Mucosa of descending colon (tissue), 3 donors: ENCODE results near the gene OR51B4. TPM values are rescaled to one million over a fixed set of nuclear protein-coding genes. Genes with fewer than 3 reads are reported as not detected.
"Not testable (repeated sequence)": the region's sequence is repeated elsewhere in the genome, so short reads cannot be mapped to it uniquely, and the experiment has no call there.

Experiments used
- ATAC-seq: fragments of 200-7000 bp; cut with Tn5 transposase; one replicate; pipeline ENCODE4 v1.9.1; 2020; ENCODE audit warnings: mild to moderate bottlenecking, moderate library complexity
- DNase-seq, 3 donors: peaks; one replicate each; pipeline ENCODE4 v3.0.0-alpha.2; 2020
- H3K36me3 ChIP-seq: fragments of 200-600 bp; one replicate; pipeline ENCODE4 v1.8.0; 2021; ENCODE audit warnings: low read depth, mild to moderate bottlenecking
- H3K4me1 ChIP-seq: fragments of 200-600 bp; one replicate; pipeline ENCODE4 v1.8.0; 2021; ENCODE audit warnings: low read depth, mild to moderate bottlenecking
- H3K4me3 ChIP-seq: fragments of 200-600 bp; one replicate; pipeline ENCODE4 v1.8.0; 2021; ENCODE audit warnings: mild to moderate bottlenecking
- H3K9me3 ChIP-seq: fragments of 200-600 bp; one replicate; pipeline ENCODE4 v1.8.0; 2021; ENCODE audit warnings: mild to moderate bottlenecking
- intact Hi-C, 2 donors: fragments of 100-400 bp; cut with DNase I in 1 of 2; cut with micrococcal nuclease in 1 of 2; formaldehyde crosslinking; loops; one replicate each; pipeline versions ENCODE4 v1.11.0 to v1.11.1; 2022; cut with DNase I, micrococcal nuclease
- total RNA-seq, 3 donors: library from RNA; stranded (reverse); fragmentation: NEBNext Ultra II Directional in 2 of 3; extraction: Animal tissue kit (Norgen Biotek cat#: 25700) in 2 of 3; gene quantifications; one replicate each; pipeline versions ENCODE4 v1.2.1 to v1.2.4, GENCODE V29; 2021 to 2023
- TF ChIP-seq, protein P1 (sequence below): fragments of 200-600 bp; IDR thresholded peaks from one replicate; pipeline ENCODE4 v1.8.0; 2022; ENCODE audit warnings: antibody characterized with exemption, mild to moderate bottlenecking
- donor health status: DM: no; HTN: no; CAD: no; lungs with moderate emphysema.
- donor health status: DM: no; HTN: no; CAD: no.
- donor health status: DM: no; HTN: yes; CAD: no.

The OR51B4 gene
- total RNA-seq, 3 donors from 2014 or later = not detected

DNA sequence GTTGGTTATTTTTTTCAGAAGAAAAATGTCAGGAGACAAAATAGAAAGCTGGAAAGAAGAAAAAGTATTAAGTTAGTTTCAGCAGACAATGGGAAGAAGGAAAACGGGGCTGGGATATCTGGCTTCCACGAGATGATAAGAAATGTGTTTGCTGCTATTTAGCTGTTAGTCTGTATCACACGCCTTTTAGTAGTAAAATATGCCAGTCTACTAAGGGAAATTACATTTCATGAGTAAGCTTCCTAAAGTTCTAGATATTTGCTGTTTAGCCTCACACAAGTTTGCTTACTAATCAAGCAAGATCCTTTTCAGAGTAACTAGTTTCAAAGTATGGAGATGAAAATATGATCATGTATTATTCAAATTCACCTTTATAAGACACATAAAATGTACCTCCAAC lies 1.5 kb downstream of the OR51B4 start:
- Histone ChIP-seq H3K9me3 (no peaks in the 10 kb centered on the region), H3K4me3 (no peak overlapping the region), H3K4me1 (no peaks in the 10 kb centered on the region), H3K36me3 (no peaks in the 10 kb centered on the region)
- ATAC-seq = no peak
- TF ChIP-seq, protein P1, sequence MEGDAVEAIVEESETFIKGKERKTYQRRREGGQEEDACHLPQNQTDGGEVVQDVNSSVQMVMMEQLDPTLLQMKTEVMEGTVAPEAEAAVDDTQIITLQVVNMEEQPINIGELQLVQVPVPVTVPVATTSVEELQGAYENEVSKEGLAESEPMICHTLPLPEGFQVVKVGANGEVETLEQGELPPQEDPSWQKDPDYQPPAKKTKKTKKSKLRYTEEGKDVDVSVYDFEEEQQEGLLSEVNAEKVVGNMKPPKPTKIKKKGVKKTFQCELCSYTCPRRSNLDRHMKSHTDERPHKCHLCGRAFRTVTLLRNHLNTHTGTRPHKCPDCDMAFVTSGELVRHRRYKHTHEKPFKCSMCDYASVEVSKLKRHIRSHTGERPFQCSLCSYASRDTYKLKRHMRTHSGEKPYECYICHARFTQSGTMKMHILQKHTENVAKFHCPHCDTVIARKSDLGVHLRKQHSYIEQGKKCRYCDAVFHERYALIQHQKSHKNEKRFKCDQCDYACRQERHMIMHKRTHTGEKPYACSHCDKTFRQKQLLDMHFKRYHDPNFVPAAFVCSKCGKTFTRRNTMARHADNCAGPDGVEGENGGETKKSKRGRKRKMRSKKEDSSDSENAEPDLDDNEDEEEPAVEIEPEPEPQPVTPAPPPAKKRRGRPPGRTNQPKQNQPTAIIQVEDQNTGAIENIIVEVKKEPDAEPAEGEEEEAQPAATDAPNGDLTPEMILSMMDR = no peak
- DNase-seq = no peak
- intact Hi-C loops = no loop called here

DNA sequence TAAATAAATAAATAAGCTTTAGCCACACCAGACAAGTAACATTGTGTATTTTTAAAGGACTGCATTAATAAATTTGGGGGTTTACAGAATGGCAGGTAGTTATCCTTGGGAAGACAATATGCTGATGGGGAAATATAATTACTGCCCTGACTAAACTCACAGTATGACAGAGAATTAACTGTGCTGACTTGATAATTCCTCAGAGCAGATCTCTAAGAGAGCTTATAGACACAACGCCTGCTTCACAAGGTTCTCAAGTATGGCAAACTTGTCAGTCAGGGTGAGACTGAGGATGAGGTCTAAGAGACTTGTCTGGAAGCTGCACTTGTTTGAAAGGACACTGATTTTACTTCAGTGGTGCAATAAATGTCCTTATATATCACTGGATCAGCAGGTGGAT lies 3.3 kb downstream of the OR51B4 start:
- intact Hi-C loops = no loop called here
- DNase-seq (no peak), ATAC-seq (no peak)
- no peaks in the 10 kb centered on the region for H3K4me1 ChIP-seq
- no peak overlapping the region for H3K4me3 ChIP-seq
- TF ChIP-seq, protein P1 = no peak
- H3K36me3 ChIP-seq = no peaks in the 10 kb centered on the region
- no peaks in the 10 kb centered on the region for H3K9me3 ChIP-seq

DNA sequence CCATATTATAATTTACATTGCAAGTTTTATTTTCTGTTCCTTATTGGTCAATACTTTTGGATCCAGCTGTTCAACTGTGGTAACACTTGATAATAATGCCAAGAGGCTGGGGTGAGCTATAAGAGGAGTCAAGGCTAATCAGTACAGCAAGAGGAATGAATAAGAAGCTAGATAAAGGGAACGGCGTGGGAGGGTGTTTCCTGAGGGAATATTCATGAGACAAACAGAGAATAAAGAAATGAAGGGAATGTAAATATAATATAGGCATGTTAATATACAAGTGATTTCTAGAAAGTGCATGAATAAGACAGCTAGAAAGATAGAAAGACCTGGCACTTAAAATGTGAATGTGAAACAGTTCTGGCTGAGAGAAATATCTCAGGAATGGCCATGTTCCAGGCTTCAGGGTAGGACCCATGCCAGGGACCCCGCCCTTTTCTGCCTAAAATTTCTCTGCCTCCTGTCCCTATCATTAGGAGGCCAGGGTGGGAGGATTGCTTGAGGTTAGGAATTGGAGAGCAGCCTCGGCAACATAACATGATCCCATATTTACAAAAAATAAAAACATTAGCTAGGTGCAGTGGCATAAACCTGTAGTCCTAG lies 3.9 kb downstream of the OR51B4 start:
- DNase-seq (no peak), ATAC-seq (no peak)
- intact Hi-C loops = no loop called here
- no peaks in the 10 kb centered on the region for H3K36me3 ChIP-seq
- TF ChIP-seq, protein P1 = no peak
- no peak overlapping the region for H3K4me3 ChIP-seq
- H3K9me3 ChIP-seq = no peaks in the 10 kb centered on the region
- no peaks in the 10 kb centered on the region for H3K4me1 ChIP-seq

DNA sequence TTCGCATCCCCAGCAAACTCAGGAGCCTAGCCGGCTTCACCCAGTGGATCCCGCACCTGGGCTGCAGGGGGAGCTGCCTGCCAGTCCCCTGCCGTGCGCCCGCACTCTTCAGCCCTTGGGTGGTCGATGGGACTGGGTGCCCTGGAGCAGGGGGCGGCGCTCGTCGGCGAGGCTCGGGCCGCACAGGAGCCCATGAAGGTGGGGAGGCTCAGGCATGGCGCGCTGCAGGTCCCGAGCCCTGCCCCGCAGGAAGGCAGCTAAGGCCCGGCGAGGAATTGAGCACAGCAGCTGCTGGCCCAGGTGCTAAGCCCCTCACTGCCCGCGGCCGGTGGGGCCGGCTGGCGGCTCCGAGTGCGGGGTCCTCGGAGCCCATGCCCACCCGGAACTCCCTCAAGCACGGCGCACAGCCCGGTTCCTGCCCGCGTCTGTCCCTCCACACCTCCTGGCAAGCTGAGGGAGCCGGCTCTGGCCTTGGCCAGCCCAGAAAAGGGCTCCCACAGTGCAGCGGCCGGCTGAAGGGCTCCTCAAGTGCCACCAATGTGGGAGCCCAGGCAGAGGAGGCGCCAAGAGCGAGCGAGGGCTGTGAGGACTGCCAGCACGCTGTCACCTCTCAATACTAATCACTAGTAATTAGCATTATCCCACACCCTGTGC lies 7.3 kb downstream of the OR51B4 start:
- H3K4me1 ChIP-seq, H3K4me3 ChIP-seq, DNase-seq, H3K9me3 ChIP-seq, ATAC-seq, intact Hi-C loops, H3K36me3 ChIP-seq: not testable (repeated sequence)

DNA sequence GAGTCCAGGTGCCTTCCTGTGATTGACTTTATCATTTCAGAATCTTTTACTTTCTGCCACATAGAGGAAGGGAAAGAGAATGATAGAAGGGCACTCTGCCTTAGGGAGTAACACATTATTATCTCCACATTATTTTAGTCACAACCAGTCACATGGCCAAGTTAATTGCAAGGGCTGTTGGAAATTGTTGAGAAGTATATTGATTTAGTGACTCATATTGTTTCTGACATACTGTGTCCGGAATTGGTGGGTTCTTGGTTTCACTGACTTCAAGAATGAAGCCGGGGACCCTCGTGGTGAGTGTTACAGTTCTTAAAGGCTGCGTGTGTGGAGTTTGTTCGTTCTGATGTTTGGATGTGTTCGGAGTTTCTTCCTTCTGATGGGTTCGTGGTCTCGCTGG lies 8.7 kb downstream of the OR51B4 start:
- Histone ChIP-seq H3K4me3 (no peak overlapping the region), H3K36me3 (no peaks in the 10 kb centered on the region), H3K4me1 (no peaks in the 10 kb centered on the region), H3K9me3 (no peaks in the 10 kb centered on the region)
- ATAC-seq (no peak), DNase-seq (no peak)
- intact Hi-C loops = no loop called here
- TF ChIP-seq, protein P1 = no peak

DNA sequence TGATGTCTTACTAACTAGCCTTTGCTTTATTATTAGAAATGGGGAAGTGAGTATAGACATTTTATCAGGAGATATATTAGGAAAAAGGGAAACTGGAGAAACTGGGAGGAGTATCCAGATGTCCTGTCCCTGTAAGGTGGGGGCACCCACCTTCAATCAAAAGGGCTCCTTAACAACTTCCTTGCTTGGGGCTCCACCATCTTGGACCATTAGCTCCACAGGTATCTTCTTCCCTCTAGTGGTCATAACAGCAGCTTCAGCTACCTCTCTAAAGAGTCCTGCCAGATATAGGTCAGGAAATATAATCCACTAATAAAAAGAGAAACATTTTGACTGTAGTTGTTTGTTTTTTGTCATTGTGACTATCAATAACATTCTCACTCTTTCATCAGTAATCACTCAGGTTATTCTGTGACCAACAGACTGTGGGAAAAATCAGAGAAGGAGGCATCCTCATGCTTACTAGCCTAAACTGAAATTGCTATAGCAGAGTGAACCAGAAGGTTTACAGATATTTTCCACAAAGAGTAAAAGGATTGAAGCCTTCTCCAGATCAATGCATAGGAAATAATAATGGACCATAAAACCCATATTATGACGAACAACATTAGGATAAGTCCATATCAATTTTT lies 10.4 kb downstream of the OR51B4 start:
- Histone ChIP-seq H3K4me3 (no peak overlapping the region), H3K4me1 (no peaks in the 10 kb centered on the region), H3K9me3 (no peaks in the 10 kb centered on the region), H3K36me3 (no peaks in the 10 kb centered on the region)
- TF ChIP-seq, protein P1 = no peak
- ATAC-seq (no peak), DNase-seq (no peak)
- intact Hi-C loops = no loop called here
